Hypothalamus (tissue), 51 donors: Measurements from ENCODE around the gene SPIRE1.
"Not testable (repeated sequence)": the region's sequence is repeated elsewhere in the genome, so short reads cannot be mapped to it uniquely, and the experiment has no call there.

ENCODE experiments used
- DNase-seq, 51 donors: peaks; one replicate each; lab custom pipeline; 2025; lab: John Stamatoyannopoulos, UW

Gene SPIRE1

DNA sequence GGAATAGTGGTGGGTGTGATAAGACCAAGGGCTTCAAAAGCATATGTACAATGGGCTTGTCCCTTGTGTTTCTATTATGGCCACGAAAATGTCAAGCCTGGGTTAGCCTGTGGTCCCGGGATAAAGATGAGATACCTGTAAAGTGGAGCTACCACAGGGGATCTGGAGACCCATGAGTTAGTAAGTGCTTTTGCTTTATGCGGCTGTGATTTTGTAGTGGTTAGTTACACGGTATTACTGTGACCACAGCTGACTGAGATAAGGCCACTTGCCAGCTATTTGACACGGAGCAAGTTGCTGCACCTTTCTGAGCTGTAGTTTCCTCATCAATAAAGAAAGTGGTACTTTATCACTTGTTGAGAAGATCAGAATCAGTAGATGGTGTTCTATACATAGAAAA lies 150.9 kb downstream of the SPIRE1 start:
- no peak for DNase-seq

DNA sequence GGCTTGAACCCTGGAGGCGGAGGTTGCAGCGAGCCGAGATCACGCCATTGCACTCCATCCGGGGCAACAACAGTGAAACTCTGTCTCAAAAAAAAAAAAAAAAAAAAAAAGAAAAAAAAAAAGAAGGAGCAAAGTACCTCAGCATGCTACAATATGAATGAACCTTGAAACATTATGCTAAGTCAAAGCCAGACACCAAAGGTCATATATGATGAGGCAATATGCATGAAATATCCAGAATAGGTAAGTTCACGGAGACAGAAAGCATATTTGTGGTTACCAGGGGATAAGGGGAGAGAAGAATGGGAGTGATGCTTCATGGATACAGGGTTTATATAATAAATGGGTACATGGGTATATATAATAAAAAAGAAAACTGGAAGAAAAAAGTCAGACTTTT lies 156.9 kb downstream of the SPIRE1 start:
- no peak for DNase-seq

DNA sequence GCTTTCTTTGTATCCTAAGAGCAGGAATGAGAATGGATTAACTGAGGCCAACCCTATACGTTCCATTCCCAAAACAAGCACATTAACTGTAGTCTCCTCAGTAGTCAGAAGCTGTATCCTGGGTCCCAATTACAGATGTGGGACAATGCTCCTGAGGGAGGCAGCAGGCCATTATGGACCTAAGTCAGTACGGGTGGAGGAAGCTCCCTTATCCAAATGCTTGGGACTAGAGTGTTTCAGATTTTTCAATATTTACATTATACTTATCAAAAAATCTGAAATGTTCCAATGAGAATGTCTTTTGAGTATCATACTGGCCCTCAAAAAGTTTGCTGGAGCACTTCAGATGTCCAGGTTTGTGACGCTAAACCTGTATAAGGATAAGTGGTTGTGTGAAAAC lies 160.1 kb downstream of the SPIRE1 start:
- no peak for DNase-seq

DNA sequence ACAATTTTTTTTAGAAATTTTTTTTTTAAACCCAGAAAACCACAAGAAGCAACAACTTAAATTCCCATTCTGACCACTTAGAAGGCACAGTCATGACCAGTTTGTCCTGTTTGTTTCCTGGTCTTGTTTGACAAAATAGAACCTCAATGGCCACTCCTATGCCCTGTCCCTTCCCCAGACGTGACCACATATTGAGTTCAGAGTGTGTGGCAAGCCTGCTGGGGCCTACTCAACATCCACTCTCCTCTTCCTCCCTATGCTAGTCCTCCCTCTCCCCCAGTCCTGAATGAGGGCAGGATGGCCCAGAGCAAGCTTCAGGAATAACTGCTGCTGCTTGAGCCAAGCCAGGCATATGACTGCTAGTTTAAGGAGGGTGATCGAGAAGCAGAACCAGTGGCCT lies 160.6 kb downstream of the SPIRE1 start:
- DNase-seq = no peak

DNA sequence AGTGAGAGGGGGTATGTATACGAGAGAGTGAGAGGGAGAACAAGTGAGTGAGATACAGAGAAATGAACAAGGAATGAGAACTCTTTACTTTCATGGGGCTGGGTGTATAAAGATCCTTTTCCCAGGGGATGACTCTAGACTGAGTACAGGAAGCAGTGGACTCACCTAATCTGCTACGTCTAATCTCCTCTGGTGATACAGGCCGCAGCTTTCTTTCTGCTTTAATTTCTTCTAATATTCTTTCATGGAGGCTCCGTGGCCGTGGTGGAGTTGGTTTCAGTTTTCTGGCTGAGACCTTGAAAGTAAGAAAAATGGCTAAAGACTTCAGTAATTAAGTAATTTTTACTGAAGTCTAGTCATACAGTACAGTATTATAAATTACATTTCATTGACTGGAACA lies 165.0 kb downstream of the SPIRE1 start:
- DNase-seq = no peak

DNA sequence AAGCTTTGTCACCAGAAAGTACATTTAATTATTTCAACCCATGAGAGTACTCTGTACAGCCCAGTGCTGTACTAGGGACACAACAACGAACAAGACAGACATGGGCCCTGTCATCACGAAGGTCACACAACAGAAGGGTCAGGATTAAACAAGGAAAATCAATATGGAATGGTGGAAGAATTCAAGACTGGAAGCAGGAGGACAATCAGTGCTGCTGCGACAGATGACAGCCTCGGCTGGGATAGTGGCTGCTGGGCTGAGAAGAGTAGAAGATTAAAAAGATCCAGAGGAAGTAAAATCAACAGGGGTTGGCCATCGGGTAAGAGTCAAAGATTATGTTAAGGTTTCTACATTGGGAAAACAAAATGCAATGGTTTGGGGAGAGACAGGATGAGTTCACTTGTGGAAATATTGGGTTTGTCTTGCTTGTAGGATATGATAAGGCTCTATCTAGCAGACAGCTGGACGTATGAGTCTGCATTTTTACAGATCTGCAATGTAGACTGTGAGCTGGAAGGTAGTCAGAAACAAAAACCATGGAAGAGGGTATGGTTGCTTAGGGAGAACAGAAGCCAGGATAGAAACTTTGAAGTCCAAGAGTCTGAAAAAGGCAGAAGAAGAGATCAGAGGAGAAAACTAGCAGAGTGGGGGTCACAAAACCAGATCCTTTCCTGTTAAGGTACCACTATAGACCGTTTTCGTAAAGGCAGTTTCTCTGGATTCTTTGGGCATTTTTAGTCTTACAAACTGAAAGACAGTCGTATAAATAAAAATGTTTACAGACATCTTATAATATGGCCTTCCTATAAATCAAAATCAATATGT lies 166.1 kb downstream of the SPIRE1 start:
- DNase-seq = no peak

DNA sequence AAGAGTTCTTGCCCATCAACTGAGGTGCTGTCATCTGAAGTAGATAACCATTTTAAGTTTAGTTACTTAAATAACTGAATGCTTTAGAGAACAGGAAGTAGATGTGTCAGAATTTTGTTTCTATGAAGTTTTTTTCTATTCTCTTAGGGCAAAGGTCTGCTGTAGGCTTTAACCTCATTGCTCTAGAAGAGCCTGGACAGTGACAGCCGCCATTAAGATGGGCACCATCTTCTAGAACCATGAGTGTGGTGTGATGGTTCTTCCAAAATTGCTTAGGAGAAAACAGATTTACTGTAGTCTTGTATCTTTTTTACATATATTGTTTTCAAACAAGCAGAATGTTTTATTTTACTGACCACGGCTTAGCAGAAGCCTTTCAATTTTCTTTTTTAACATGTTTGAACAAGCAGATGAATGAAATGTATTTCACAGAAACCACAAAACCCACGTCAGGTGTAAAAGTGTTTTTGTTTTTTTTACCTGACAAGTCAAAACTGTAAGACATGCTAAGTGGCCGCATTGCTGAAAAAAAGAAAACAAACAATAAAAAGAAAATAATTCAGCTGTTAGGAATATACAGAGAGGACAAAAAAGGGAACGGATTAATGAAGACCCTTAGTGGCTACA lies 172.3 kb downstream of the SPIRE1 start:
- DNase-seq = no peak

DNA sequence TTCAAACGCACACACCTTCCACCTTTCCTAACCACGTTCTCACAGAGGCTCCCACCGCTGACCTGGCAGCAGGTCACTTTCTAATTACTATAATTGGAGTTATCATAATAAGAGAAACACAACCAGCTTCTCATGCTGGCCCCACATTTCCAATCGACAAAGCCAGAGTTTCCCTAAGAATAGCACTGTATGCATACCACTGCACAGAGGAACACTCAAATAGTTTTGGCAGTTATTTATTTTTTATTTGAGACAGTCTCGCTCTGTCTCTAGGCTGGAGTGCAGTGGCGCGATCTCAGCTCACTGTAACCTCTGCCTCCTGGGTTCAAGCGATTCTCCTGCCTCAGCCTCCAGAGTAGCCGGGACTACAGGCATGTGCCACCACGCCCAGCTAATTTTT lies 176.0 kb downstream of the SPIRE1 start:
- not testable (repeated sequence) for DNase-seq

DNA sequence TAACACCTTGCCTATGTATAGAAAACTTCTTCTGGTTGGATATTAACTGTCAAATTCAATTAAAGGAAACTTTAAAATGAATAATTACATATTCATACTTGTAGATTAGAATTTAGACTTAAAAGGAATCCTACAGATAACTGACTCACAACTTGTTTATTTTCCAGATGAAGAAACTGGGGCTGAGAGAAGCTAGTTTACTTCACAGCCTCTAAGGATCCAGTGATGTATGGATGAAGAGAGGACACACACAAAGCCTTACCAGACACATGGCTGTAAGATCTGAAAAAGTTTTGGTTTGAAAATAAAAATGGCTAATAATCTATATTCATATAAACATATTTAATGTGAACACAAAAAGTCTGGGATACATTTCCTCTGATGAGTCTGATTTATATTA lies 177.9 kb downstream of the SPIRE1 start:
- no peak for DNase-seq

DNA sequence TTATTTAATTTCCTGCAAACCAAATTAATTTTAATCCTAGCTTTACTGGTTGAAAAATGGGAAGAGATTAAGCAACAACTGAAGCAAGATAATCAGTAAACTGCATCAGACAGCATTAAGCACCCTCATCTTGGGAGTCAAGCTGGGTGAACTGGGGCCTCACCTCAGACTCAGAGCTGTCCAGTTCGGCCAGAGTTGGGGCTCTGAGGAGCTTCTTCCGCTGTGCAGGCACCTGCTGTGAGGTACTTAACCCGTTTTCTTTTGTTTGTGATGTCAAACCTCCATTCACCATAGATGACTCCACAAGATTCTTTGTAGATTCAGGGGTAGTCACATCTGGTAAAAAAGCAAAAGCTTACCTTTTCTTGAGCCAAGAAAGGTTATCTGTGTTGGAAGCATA lies 178.4 kb downstream of the SPIRE1 start:
- no peak for DNase-seq

DNA sequence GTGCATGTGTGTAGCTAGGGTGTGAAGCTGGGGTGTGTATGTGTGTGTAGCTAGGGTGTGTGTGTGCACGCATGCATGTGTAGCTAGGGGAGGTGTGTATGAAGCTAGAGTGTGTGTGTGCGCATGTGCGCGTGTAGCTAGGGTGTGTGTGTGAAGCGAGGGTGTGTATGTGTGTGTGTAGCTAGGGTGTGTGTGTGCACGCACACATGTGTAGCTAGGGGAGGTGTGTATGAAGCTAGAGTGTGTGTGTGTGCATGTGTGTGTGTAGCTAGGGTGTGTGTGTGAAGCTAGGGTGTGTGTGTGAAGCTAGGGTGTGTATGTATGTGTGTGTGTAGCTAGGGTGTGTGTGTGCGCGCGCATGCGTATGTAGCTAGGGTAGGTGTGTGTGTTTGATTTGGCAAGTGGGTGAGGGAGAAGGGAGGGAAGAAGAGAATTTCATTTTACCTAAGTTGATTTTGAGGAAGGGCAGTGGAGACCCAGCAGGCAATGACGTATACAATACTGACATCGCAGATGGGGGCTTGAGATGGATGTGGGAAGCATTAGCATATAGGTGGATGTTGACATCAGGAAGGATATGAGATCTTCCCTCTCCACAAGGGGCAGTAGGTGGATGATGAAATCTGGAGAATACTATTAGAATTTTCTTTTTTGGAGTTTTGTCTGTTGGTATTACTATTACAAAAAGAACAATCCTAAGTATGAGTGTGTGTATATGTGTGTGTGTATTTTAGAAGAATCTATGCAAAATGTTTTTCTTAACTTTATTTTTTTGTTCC lies 179.4 kb downstream of the SPIRE1 start:
- DNase-seq = no peak

DNA sequence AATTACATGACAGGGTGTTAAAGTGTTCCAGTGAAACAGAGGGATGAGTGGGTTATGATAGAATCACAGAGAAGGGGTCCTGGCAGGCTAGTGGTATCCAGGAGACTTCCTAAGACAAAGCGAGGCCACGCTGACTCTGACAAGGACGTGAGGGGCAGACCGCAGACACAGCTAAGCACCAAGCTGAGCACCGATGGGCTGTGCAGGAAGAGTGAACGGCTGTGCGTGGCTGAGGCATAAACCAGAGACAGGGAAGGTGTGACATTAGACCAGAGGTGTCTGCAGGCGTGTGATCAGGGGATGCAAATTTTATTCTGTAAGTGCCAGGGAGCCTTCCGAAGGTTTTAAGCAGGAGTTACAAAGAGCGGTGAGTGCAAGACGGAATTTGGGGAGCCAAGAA lies 180.3 kb downstream of the SPIRE1 start:
- DNase-seq = no peak

DNA sequence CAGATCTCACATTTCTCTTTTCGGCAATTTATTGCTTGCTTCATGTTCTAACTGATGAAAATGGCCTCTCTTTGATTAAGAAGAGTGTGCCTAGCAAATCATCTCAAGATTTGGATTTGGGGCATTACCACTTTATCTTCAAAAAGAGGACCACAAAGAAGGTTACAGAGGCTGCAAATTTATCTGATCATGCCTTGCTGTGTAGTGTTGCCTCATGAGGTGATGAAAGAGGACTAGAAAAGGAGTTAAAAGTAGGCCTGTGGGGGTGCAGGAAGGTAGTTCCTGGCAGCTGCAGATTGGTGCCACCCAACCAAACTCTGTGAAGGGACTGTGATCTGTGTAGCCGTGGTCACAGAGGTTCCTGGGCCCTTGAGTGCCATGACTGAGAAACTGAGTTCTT lies 181.0 kb downstream of the SPIRE1 start:
- no peak for DNase-seq

DNA sequence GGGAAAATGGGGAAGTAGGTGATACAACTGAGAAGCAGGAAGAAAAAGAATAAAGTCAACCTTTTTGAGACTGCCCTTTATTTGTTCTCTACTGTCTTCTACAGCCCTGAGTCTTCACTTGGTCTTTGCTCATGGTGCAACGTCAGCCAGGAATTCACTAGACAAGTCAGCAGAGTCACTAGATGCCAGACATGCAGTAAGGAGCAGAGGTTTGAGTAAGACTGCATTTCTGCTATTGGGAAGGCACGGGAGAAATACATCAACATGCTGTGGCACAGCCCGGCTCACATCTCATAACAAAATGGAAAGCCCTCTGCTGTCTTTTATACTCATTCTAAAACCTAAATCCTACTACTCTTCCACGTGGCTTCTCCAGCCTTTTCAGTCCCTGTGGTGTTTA lies 183.0 kb downstream of the SPIRE1 start:
- DNase-seq = no peak

DNA sequence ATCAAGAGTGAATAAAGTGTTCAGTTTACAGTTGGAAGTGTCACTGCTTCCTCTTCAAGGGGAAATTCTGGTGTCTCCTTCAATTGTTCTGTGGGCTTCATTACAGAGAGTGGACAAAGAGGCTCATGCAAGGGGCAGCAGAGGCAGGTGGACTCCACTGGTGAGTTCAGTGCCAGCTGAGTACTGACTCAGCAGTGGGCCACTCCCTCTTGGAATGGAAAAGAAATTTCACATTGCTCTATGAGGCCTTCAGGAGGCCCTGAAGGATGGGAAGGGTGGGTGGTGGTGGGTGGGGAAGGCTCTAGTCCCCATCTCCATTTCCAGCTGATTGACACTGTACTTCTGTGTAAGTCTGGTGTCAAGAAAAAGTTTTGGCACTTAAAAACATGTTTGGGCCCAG lies 183.8 kb downstream of the SPIRE1 start:
- DNase-seq = no peak

DNA sequence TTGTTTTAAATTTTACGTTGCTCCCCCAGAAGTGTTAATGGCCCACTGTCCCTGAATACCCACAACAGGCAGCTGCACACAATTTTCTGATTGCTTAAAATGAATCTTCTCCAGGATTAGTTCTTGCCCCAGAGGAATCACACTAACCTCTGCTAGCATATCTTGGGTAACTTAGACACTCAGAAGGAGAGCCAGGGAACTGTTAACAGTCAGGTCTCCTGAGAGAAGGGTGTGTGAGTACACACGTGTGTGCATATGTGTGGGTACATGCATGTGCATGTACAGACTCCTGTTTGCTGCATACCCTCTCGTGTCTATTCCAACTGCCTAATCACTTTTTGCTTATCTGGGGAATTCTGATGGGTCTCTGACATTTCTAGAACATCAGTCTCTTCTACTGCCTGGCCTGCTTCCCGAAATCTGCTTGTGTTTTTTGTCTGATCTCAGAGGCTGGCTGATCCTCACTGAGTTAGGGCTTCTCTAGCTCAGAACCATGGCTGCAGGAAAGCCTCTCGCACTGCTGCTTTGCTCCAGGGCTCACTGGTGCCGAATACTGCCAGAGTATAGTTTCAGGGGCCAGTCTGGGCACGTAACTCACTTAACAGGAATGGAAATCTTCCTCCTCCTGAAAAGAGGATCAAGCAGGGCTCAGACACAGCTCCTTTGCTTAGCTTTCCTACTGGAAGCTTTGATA lies 187.4 kb downstream of the SPIRE1 start:
- peak in 4 of 51 donors; percentile 5 to 32 (median 14) for DNase-seq

DNA sequence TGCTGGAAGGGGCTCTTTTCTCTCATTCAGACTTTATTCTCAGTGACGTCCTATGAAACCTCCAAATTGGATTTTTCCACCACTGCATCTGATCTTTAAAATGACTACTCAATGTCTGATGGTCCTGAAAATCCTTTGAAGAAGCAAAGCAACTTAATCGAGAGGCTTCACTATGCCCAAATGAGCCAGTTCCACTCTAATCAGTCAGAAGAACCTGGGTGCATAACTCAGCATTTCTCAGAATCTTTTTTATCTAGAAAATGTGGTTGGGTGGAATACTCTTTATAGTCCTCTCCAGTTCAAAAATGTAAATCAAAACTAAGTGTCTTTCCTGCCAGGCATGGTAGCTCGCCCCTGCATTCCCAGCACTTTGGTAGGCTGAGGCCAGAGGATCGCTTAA lies 189.5 kb downstream of the SPIRE1 start:
- DNase-seq = no peak

DNA sequence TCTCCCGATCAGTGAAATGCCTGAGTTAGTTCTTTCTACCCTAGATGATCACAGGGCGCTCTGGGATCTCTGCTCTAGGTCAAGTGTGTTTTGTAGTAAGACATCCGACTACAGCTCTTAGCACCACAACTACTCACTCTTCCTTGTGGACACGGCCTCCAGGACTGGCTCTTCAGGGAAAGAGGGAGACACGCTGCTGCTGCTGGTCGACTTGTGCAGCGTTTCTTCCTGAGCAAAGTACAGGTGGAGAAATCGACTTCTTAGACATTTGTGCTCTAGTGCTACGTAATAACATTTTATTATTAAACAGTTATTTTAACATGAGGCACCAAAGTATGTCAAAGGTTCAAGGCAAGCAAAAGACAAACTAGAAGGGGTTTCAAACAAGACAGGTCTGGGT lies 193.2 kb downstream of the SPIRE1 start:
- no peak for DNase-seq

DNA sequence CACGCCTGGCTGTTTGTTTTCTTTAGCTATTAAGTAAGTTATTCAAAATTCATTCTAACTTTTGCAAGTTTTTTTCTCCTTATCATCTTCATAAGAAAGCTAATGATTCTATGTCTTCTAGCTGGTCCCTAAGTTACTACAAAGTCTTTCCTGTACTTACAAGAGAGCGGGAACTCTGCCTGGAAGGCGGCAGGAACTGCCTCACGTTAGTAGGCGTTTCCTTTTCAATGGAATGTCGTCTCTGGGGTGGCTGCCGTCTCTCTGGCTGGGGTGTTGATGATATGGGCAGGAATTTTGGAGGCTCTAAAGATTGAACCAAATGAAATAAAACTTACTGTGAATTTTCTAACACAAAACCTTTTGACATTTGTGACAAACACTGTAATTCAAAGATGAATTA lies 194.7 kb downstream of the SPIRE1 start:
- DNase-seq = no peak

DNA sequence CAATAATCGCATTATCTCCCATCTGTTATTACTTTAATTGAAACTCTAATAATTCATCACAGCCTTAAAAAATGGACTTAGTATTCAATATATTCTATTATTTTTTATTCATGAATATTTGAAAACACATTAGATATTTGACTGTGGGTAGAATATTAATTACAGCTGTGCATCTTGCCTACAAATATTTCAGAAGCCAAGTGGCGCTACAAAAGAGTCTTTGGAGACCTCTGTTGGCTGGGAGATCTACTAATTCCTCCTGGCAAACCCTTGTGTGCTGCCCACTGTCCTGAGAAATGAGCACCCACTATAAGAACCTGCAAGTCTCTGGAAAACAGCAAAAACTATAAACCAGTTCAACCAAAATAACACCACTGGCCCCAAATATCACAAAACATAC lies 195.7 kb downstream of the SPIRE1 start:
- peak in 2 of 51 donors; percentile 9 to 44 for DNase-seq

DNA sequence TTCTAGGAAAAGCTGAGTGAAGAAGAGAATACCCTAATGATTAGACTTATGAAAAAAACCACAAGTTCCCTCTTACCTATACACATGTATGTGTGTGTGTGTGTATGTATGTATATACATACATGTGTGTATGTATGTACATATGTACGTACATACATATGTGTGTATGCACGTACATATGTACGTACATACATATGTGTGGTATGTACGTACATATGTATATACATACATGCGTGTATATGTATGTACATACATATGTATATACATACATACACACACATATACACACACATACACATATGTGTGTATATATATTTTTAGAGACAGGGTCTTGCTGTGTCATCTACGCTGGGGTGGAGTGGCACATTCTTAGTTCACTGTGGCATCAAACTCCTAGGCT lies 196.6 kb downstream of the SPIRE1 start:
- DNase-seq = no peak
